SK-N-SH treated with all-trans-retinoic acid at 6 μM for 48 hours (cell line): ENCODE results near the gene ARID1B.

Experiments used
- ATAC-seq: fragments of 200-7000 bp; cut with Tn5 transposase; 3 replicates; pipeline ENCODE4 v1.9.1; 2020; ENCODE audit warnings: mild to moderate bottlenecking, moderate library complexity
- ARNTL ChIP-seq: fragments of 450-650 bp; formaldehyde crosslinking; IDR thresholded peaks from 2 replicates; pipeline ENCODE4 v1.5.0; 2020; ENCODE audit warnings: low read depth, mild to moderate bottlenecking, moderate library complexity, borderline replicate concordance
- BACH2 ChIP-seq: fragments of 250-450 bp; sonication (Bioruptor Pico); IDR thresholded peaks from 2 replicates; pipeline ENCODE4 v1.9.0; 2021; ENCODE audit warnings: mild to moderate bottlenecking, borderline replicate concordance
- CSDC2 ChIP-seq: fragments of 250-450 bp; sonication (Bioruptor Pico); IDR thresholded peaks from 2 replicates; pipeline ENCODE4 v1.5.0; 2020; ENCODE audit warnings: mild to moderate bottlenecking, moderate library complexity
- ESRRG ChIP-seq: fragments of 250-450 bp; sonication (Bioruptor Pico); IDR thresholded peaks from 2 replicates; pipeline ENCODE4 v1.6.1; 2021; ENCODE audit warnings: mild to moderate bottlenecking
- GLIS3 ChIP-seq: fragments of 250-450 bp; sonication (Bioruptor Pico); IDR thresholded peaks from 2 replicates; pipeline ENCODE4 v1.5.0; 2020; ENCODE audit warnings: mild to moderate bottlenecking, moderate library complexity
- ISL1 ChIP-seq: fragments of 250-450 bp; sonication (Bioruptor Pico); IDR thresholded peaks from 2 replicates; pipeline ENCODE4 v2.1.2; 2022; ENCODE audit warnings: mild to moderate bottlenecking, moderate library complexity
- OSR1 ChIP-seq: fragments of 250-450 bp; sonication (Bioruptor Pico); IDR thresholded peaks from 2 replicates; pipeline ENCODE4 v1.8.0; 2022; ENCODE audit warnings: moderate library complexity, mild to moderate bottlenecking, inconsistent platforms
- POU6F1 ChIP-seq: fragments of 250-450 bp; sonication (Bioruptor Pico); IDR thresholded peaks from 2 replicates; pipeline ENCODE4 v1.8.0; 2021; ENCODE audit warnings: low read depth, mild to moderate bottlenecking, moderate library complexity, borderline replicate concordance
- RARB ChIP-seq: fragments of 250-450 bp; sonication (Bioruptor Pico); IDR thresholded peaks from 2 replicates; pipeline ENCODE4 v1.8.0; 2021; ENCODE audit warnings: mild to moderate bottlenecking, moderate library complexity
- SNAI2 ChIP-seq: fragments of 250-450 bp; sonication (Bioruptor Pico); IDR thresholded peaks from 2 replicates; pipeline ENCODE4 v1.5.0; 2020; ENCODE audit warnings: mild to moderate bottlenecking, moderate library complexity
- TCF4 ChIP-seq: fragments of 250-450 bp; sonication (Bioruptor Pico); IDR thresholded peaks from 2 replicates; pipeline ENCODE4 v1.8.0; 2021; ENCODE audit warnings: mild to moderate bottlenecking, moderate library complexity, borderline replicate concordance
- TOX ChIP-seq: fragments of 250-450 bp; sonication (Bioruptor Pico); IDR thresholded peaks from 2 replicates; pipeline ENCODE4 v1.8.0; 2021; ENCODE audit warnings: mild to moderate bottlenecking, moderate library complexity, borderline replicate concordance
- ZC3H10 ChIP-seq: fragments of 250-450 bp; sonication (Bioruptor Pico); IDR thresholded peaks from 2 replicates; pipeline ENCODE4 v1.5.1; 2021; ENCODE audit warnings: mild to moderate bottlenecking, moderate library complexity
- ZFP3 ChIP-seq: fragments of 250-450 bp; sonication (Bioruptor Pico); IDR thresholded peaks from 2 replicates; pipeline ENCODE4 v1.5.0; 2020; ENCODE audit warnings: mild to moderate bottlenecking, moderate library complexity
- ZFP30 ChIP-seq: fragments of 450-650 bp; formaldehyde crosslinking; IDR thresholded peaks from 2 replicates; pipeline ENCODE4 v1.5.0; 2022; ENCODE audit warnings: mild to moderate bottlenecking, moderate library complexity
- ZNF8 ChIP-seq: fragments of 450-650 bp; formaldehyde crosslinking; IDR thresholded peaks from 2 replicates; pipeline ENCODE4 v1.5.0; 2020; ENCODE audit warnings: mild to moderate bottlenecking, moderate library complexity
- TF ChIP-seq, protein P1 (sequence below): fragments of 250-450 bp; sonication (Bioruptor Pico); IDR thresholded peaks from 2 replicates; pipeline ENCODE4 v1.8.0; 2020; ENCODE audit warnings: mild to moderate bottlenecking, moderate library complexity, borderline replicate concordance
- TF ChIP-seq, protein P2 (sequence below): fragments of 250-450 bp; sonication (Bioruptor Pico); IDR thresholded peaks from 2 replicates; pipeline ENCODE4 v1.5.1; 2021; ENCODE audit warnings: mild to moderate bottlenecking, moderate library complexity
- TF ChIP-seq, protein P3 (sequence below): fragments of 250-450 bp; sonication (Bioruptor Pico); IDR thresholded peaks from 2 replicates; pipeline ENCODE4 v1.5.1; 2020; ENCODE audit warnings: low read depth, mild to moderate bottlenecking, moderate library complexity

ARID1B gene

DNA sequence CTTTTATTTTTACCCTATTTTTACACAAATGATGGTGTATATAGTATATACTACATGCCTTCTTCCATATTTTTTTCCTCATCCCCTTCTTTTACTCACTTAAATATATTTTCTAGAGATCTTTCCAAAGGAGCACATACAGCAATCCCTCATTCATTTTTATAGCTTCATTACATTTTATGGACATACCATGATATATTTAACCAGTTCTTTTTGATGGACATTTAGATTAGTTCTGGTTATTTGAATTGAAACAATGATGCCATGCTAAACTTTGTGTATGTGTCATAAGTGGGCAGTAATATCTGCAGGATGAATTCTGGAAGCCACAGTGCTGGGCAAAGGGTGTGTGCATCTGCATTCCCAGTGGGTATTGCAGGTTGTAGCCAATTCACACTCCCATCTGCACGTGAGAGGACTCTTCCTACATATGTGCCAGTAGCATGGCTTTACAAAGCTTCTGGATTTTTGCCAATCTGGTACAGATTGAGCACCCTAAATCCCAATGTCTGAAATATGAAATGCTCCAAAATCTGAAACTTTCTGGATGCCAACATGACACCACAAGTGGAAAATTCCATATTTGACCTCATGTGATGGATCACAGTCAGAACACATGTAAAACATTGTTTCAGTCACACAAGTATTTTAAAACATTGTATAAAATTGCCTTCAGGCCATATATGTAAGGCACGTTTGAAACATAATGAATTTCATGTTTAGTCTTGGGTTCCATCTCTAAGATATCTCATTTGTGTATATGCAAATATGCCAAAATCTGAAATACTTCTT, 127.2 kb downstream of the ARID1B start:
- TF ChIP-seq ARNTL (CRISPR knock-in tag) = no peak
- TF ChIP-seq ZNF8 (CRISPR knock-in tag) = peak; percentile 74
- no peak for TF ChIP-seq RARB (CRISPR knock-in tag)
- no peak for TF ChIP-seq TCF4 (CRISPR knock-in tag)
- TF ChIP-seq SNAI2 (CRISPR knock-in tag) = no peak
- ATAC-seq = no peak

GRCh38 chr6:156905801-156906200, 128.6 kb downstream of the ARID1B start:
- no peak for TF ChIP-seq POU6F1
- no peak for TF ChIP-seq CSDC2
- TF ChIP-seq, protein P1, sequence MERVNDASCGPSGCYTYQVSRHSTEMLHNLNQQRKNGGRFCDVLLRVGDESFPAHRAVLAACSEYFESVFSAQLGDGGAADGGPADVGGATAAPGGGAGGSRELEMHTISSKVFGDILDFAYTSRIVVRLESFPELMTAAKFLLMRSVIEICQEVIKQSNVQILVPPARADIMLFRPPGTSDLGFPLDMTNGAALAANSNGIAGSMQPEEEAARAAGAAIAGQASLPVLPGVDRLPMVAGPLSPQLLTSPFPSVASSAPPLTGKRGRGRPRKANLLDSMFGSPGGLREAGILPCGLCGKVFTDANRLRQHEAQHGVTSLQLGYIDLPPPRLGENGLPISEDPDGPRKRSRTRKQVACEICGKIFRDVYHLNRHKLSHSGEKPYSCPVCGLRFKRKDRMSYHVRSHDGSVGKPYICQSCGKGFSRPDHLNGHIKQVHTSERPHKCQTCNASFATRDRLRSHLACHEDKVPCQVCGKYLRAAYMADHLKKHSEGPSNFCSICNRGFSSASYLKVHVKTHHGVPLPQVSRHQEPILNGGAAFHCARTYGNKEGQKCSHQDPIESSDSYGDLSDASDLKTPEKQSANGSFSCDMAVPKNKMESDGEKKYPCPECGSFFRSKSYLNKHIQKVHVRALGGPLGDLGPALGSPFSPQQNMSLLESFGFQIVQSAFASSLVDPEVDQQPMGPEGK = no peak
- no peak for ATAC-seq

DNA sequence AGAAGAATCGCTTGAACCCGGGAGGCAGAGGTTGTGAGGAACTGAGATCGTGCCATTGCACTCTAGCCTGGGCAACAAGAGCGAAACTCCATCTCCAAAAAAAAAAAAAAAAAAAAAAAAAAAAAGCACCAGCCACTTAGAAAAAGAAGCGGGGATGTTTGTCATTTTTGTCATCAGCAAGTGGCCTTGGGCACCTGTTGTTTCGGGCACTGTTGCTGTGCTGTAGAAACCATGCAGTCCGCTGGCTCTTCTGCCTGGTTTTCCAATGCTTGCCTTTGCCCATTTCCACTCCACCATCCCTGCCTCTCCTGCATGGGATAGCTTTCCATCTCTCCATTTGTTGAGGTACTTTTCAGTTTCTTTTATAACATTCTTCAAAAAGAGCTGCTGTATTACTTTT, 129.3 kb downstream of the ARID1B start:
- TF ChIP-seq ESRRG (CRISPR knock-in tag) (no peak), GLIS3 (CRISPR knock-in tag) (no peak), ZFP30 (CRISPR knock-in tag) (no peak), ZNF8 (CRISPR knock-in tag) (no peak), TOX (no peak), ZFP3 (no peak), POU6F1 (no peak), RARB (CRISPR knock-in tag) (no peak), TCF4 (CRISPR knock-in tag) (no peak)
- TF ChIP-seq, protein P2, sequence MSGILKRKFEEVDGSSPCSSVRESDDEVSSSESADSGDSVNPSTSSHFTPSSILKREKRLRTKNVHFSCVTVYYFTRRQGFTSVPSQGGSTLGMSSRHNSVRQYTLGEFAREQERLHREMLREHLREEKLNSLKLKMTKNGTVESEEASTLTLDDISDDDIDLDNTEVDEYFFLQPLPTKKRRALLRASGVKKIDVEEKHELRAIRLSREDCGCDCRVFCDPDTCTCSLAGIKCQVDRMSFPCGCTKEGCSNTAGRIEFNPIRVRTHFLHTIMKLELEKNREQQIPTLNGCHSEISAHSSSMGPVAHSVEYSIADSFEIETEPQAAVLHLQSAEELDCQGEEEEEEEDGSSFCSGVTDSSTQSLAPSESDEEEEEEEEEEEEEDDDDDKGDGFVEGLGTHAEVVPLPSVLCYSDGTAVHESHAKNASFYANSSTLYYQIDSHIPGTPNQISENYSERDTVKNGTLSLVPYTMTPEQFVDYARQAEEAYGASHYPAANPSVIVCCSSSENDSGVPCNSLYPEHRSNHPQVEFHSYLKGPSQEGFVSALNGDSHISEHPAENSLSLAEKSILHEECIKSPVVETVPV (CRISPR knock-in tag) = no peak
- TF ChIP-seq, protein P1 = no peak
- no peak for ATAC-seq

GRCh38 chr6:156909212-156910010, 132.2 kb downstream of the ARID1B start:
- TF ChIP-seq RARB (CRISPR knock-in tag) (no peak), GLIS3 (CRISPR knock-in tag) (no peak), BACH2 (no peak), TCF4 (CRISPR knock-in tag) (no peak), ZC3H10 (no peak), ISL1 (CRISPR knock-in tag) (no peak), ESRRG (CRISPR knock-in tag) (no peak), OSR1 (CRISPR knock-in tag) (no peak), CSDC2 (no peak), TOX (no peak)
- TF ChIP-seq, protein P1 = no peak
- TF ChIP-seq, protein P3, sequence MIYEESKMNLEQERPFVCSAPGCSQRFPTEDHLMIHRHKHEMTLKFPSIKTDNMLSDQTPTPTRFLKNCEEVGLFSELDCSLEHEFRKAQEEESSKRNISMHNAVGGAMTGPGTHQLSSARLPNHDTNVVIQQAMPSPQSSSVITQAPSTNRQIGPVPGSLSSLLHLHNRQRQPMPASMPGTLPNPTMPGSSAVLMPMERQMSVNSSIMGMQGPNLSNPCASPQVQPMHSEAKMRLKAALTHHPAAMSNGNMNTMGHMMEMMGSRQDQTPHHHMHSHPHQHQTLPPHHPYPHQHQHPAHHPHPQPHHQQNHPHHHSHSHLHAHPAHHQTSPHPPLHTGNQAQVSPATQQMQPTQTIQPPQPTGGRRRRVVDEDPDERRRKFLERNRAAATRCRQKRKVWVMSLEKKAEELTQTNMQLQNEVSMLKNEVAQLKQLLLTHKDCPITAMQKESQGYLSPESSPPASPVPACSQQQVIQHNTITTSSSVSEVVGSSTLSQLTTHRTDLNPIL = no peak
- TF ChIP-seq, protein P2 (CRISPR knock-in tag) = no peak
- no peak for ATAC-seq
